Brain microvascular endothelial cell (primary cell): ENCODE data around the gene ZCCHC17.

Experiments used
- DNase-seq: peaks from one replicate; pipeline ENCODE4 v3.0.0-alpha.2; 2020
- H3K27ac ChIP-seq: fragments of 250-450 bp; sonication (Bioruptor Pico); 2 replicates; pipeline ENCODE4 v1.5.1; 2020; ENCODE audit warnings: mild to moderate bottlenecking, moderate library complexity
- H3K27me3 ChIP-seq: fragments of 250-450 bp; sonication (Bioruptor Pico); replicated peaks from 2 replicates; pipeline ENCODE4 v1.5.1; 2020; ENCODE audit warnings: mild to moderate bottlenecking
- H3K36me3 ChIP-seq: fragments of 250-450 bp; sonication (Bioruptor Pico); replicated peaks from 2 replicates; pipeline ENCODE4 v1.5.1; 2020; ENCODE audit warnings: mild to moderate bottlenecking
- H3K4me3 ChIP-seq: 2 replicates; pipeline ENCODE4 v1.5.1; 2011; ENCODE audit warnings: low read depth, mild to moderate bottlenecking, control low read depth, low read length, moderate library complexity
- CTCF ChIP-seq: IDR thresholded peaks from 2 replicates; pipeline ENCODE4 v1.5.1; 2011; ENCODE audit warnings: low read depth, mild to moderate bottlenecking, moderate library complexity, low read length, control low read depth, inconsistent platforms; ENCODE audit errors: missing control alignments
- in situ Hi-C: cut with HindIII; loops from 2 replicates; pipeline ENCODE4 v1.10.0; 2017; ENCODE audit warnings: low sequenced_read_pairs, low pct_ligation_motif_present

Gene ZCCHC17

GRCh38 chr1:31398246-31398645 lies 101.4 kb downstream of the ZCCHC17 start:
- in situ Hi-C loops = no loop called here
- DNase-seq = no peak
- H3K36me3 ChIP-seq = no peaks in the 10 kb centered on the region
- no peak overlapping the region for H3K27ac ChIP-seq
- no peak for TF ChIP-seq CTCF
- no peak overlapping the region for H3K4me3 ChIP-seq
- H3K27me3 ChIP-seq = no peaks in the 10 kb centered on the region

- no peak for TF ChIP-seq CTCF
- no peaks in the 10 kb centered on the region for H3K36me3 ChIP-seq
- no peak overlapping the region for H3K4me3 ChIP-seq
- in situ Hi-C loops = no loop called here
- DNase-seq = no peak
- H3K27ac ChIP-seq = no peak overlapping the region
- no peaks in the 10 kb centered on the region for H3K27me3 ChIP-seq
These were observed 103.1 kb downstream of the ZCCHC17 start for GRCh38 chr1:31399976-31400375.

- TF ChIP-seq CTCF = no peak
- DNase-seq = no peak
- H3K36me3 ChIP-seq = no peaks in the 10 kb centered on the region
- in situ Hi-C loops = no loop called here
- no peaks in the 10 kb centered on the region for H3K27me3 ChIP-seq
- H3K27ac ChIP-seq = no peak overlapping the region
- H3K4me3 ChIP-seq = no peak overlapping the region
These were observed 103.6 kb downstream of the ZCCHC17 start for GRCh38 chr1:31400393-31400792.

- in situ Hi-C loops = no loop called here
- no peak overlapping the region for H3K27ac ChIP-seq
- H3K27me3 ChIP-seq = no peaks in the 10 kb centered on the region
- H3K36me3 ChIP-seq = no peaks in the 10 kb centered on the region
- no peak for DNase-seq
- H3K4me3 ChIP-seq = no peak overlapping the region
- peak; percentile 15 for TF ChIP-seq CTCF
These were observed 104.4 kb downstream of the ZCCHC17 start for GRCh38 chr1:31401241-31401640.

- H3K27ac ChIP-seq = no peak overlapping the region
- DNase-seq = no peak
- no peak for TF ChIP-seq CTCF
- no peak overlapping the region for H3K4me3 ChIP-seq
- no peaks in the 10 kb centered on the region for H3K36me3 ChIP-seq
- in situ Hi-C loops = no loop called here
- no peaks in the 10 kb centered on the region for H3K27me3 ChIP-seq
These were observed 108.9 kb downstream of the ZCCHC17 start for GRCh38 chr1:31405578-31406245.

GRCh38 chr1:31407029-31407626 lies 110.3 kb downstream of the ZCCHC17 start:
- H3K27me3 ChIP-seq = peaks cover 2% of the 10 kb centered on the region
- no peak overlapping the region for H3K27ac ChIP-seq
- H3K36me3 ChIP-seq = no peaks in the 10 kb centered on the region
- TF ChIP-seq CTCF = no peak
- no peak overlapping the region for H3K4me3 ChIP-seq
- no peak for DNase-seq
- in situ Hi-C loops = no loop called here
